Neuronal stem cell (in vitro differentiated cells): Measurements from ENCODE around the gene TMEM19. TPM values are rescaled to one million over a fixed set of nuclear protein-coding genes. Genes with fewer than 3 reads are reported as not detected.

Experiments
- small RNA-seq: library from polyadenylated mRNA; stranded (forward); fragments of <200 nt; extraction: miRNeasy Mini kit (QIAGEN cat#:217004); gene quantifications from one replicate; pipeline ENCODE3, GENCODE V24; 2013; ENCODE audit not compliant: insufficient read depth

The TMEM19 gene

Small RNA genes within 50 kb of the gene (small RNA-seq; reads per million reads assigned to genes)
- not detected for gene RF00560
